Measurements from ENCODE around the gene GPR158. TPM values are rescaled to one million over a fixed set of nuclear protein-coding genes. Genes with fewer than 3 reads are reported as not detected.

GPR158 gene
- total RNA-seq, 1 experiment from 2014 or later = 0.24 TPM

DNA sequence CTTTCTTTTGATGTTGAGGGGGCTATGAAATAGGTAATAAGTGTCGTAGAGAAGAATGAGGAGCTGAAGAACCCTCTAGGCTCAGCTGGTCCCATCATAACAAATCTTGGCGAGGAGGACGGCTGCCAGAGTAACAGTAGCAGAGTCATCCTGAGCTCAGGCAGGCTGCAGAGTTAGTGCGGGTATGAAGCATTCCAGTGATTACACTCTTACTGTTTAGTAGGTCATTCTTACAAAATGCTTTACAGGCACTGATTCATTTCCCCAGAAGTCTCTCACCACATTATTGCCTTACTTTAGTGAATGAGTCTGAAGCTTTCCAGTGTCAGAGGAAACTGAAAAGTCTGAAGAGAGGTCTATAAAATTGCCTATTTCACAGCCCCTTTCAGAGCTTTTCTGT lies 43.9 kb upstream of the GPR158 start:
- Histone ChIP-seq H3K4me2 (ENCODE audit: insufficient read depth, insufficient read length, low read length) (no peak overlapping the region), H3K56ac (ENCODE audit: insufficient read length, low read depth, low read length) (no peak overlapping the region), H4K8ac (replicated peaks; ENCODE audit: insufficient read length, low read depth, low read length) (no peak overlapping the region), H3K23me2 (ENCODE audit: insufficient read length, low read depth, low read length, poor library complexity, severe bottlenecking) (no peaks in the 10 kb centered on the region), H3K79me2 (ENCODE audit: insufficient read depth, low read length) (no peaks in the 10 kb centered on the region), H3K4me1 (ENCODE audit: insufficient read depth, low read length) (no peaks in the 10 kb centered on the region), H2BK15ac (ENCODE audit: low read depth, low read length) (no peak overlapping the region), H3K9ac (ENCODE audit: extremely low read depth, insufficient read length, low read length) (no peak overlapping the region), H3K27me3 (ENCODE audit: insufficient read depth, low read length) (no peaks in the 10 kb centered on the region), H3K9me3 (ENCODE audit: control insufficient read depth, low read depth, low read length) (no peaks in the 10 kb centered on the region), H3K23ac (ENCODE audit: insufficient read length, low read depth, low read length) (no peak overlapping the region), H2BK12ac (ENCODE audit: insufficient read length, low read depth, low read length) (no peak overlapping the region), H3T11ph (ENCODE audit: low read length) (no peak overlapping the region), H3K79me1 (ENCODE audit: insufficient read depth, low read depth, low read length, poor library complexity, severe bottlenecking) (no peaks in the 10 kb centered on the region), H2BK120ac (ENCODE audit: low read depth, low read length, poor library complexity, severe bottlenecking) (no peak overlapping the region), H4K20me1 (ENCODE audit: control insufficient read depth, insufficient read depth, insufficient read length) (no peaks in the 10 kb centered on the region), H4K5ac (ENCODE audit: insufficient read length, low read depth, low read length) (no peak overlapping the region), H2AK5ac (ENCODE audit: insufficient read length, low read length) (no peak overlapping the region), H3K18ac (ENCODE audit: insufficient read length, low read depth, low read length) (no peak overlapping the region), H2AFZ (ENCODE audit: low read length) (no peak overlapping the region), H3K4ac (ENCODE audit: low read depth, low read length) (no peak overlapping the region), H2BK20ac (ENCODE audit: low read depth, low read length, poor library complexity, severe bottlenecking) (no peak overlapping the region), H4K91ac (ENCODE audit: insufficient read length, low read depth, low read length) (no peak overlapping the region), H2BK5ac (ENCODE audit: insufficient read length, low read length) (no peak overlapping the region), H3K14ac (ENCODE audit: insufficient read depth, low read length) (no peak overlapping the region), H3K27ac (ENCODE audit: insufficient read length, low read depth, low read length) (no peak overlapping the region)
- no peak overlapping the region for H3K4me3 Mint-ChIP-seq
- no peak for DNase-seq
- TF ChIP-seq, protein P1, sequence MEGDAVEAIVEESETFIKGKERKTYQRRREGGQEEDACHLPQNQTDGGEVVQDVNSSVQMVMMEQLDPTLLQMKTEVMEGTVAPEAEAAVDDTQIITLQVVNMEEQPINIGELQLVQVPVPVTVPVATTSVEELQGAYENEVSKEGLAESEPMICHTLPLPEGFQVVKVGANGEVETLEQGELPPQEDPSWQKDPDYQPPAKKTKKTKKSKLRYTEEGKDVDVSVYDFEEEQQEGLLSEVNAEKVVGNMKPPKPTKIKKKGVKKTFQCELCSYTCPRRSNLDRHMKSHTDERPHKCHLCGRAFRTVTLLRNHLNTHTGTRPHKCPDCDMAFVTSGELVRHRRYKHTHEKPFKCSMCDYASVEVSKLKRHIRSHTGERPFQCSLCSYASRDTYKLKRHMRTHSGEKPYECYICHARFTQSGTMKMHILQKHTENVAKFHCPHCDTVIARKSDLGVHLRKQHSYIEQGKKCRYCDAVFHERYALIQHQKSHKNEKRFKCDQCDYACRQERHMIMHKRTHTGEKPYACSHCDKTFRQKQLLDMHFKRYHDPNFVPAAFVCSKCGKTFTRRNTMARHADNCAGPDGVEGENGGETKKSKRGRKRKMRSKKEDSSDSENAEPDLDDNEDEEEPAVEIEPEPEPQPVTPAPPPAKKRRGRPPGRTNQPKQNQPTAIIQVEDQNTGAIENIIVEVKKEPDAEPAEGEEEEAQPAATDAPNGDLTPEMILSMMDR (conservative IDR thresholded peaks at IDR 0.05) = no peak
- H3K9me3 Mint-ChIP-seq = peaks cover 16 to 17% of the 10 kb centered on the region in 2 experiments
- no peak overlapping the region for H3K27ac Mint-ChIP-seq
- peaks cover 3 to 11% (median 6%) of the 10 kb centered on the region in 3 experiments for H3K36me3 Mint-ChIP-seq (ENCODE audit: insufficient read depth in 1 of 3, low read depth in 3 of 3)
- no CpG with 5 or more reads among the region's 4 CpGs for WGBS (ENCODE audit: extremely low coverage, insufficient read length, low lambda C conversion rate)
- no peaks in the 10 kb centered on the region for H3K4me1 Mint-ChIP-seq
- no peaks in the 10 kb centered on the region for H3K27me3 Mint-ChIP-seq (ENCODE audit: low read depth)
